ENCODE data around the gene SLC2A9. TPM values are rescaled to one million over a fixed set of nuclear protein-coding genes. Genes with fewer than 3 reads are reported as not detected.

The SLC2A9 gene
- total RNA-seq, 4 donors from 2014 or later, result 8.0 to 18.7 (median 11.5) TPM

- Histone ChIP-seq H3K4me1 (peaks cover 3 to 48% (median 27%) of the 10 kb centered on the region in 3 donors), H3K9me3 (no peaks in the 10 kb centered on the region), H3K27ac (peak overlapping the region; percentile 45 to 78 (median 53)), H3K36me3 (no peaks in the 10 kb centered on the region), H3K4me3 (no peak overlapping the region), H3K27me3 (no peaks in the 10 kb centered on the region)
- DNase-seq, result no peak
- intact Hi-C loops (cut with DNase I), result no loop called here
- TF ChIP-seq, protein P1, sequence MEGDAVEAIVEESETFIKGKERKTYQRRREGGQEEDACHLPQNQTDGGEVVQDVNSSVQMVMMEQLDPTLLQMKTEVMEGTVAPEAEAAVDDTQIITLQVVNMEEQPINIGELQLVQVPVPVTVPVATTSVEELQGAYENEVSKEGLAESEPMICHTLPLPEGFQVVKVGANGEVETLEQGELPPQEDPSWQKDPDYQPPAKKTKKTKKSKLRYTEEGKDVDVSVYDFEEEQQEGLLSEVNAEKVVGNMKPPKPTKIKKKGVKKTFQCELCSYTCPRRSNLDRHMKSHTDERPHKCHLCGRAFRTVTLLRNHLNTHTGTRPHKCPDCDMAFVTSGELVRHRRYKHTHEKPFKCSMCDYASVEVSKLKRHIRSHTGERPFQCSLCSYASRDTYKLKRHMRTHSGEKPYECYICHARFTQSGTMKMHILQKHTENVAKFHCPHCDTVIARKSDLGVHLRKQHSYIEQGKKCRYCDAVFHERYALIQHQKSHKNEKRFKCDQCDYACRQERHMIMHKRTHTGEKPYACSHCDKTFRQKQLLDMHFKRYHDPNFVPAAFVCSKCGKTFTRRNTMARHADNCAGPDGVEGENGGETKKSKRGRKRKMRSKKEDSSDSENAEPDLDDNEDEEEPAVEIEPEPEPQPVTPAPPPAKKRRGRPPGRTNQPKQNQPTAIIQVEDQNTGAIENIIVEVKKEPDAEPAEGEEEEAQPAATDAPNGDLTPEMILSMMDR (IDR thresholded peaks at IDR 0.05), result no peak
- TF ChIP-seq POLR2A (IDR thresholded peaks at IDR 0.05), result no peak
- WGBS, 2 donors, result 63 to 80% methylated on average over 10 of the region's 10 CpGs
Observed at GRCh38 chr4:10031668-10032590, 10.6 kb upstream of the SLC2A9 start.

- TF ChIP-seq POLR2A (IDR thresholded peaks at IDR 0.05), result no peak
- TF ChIP-seq, protein P1 (IDR thresholded peaks at IDR 0.05), result no peak
- peaks cover 3 to 48% (median 27%) of the 10 kb centered on the region in 3 donors for H3K4me1 ChIP-seq
- H3K4me3 ChIP-seq, result no peak overlapping the region
- H3K27ac ChIP-seq, result peak overlapping the region in 1 of 4 donors; percentile 51
- 79 to 80% methylated on average over 6 of the region's 7 CpGs for WGBS, 2 donors
- no peaks in the 10 kb centered on the region for H3K9me3 ChIP-seq
- H3K27me3 ChIP-seq, result no peaks in the 10 kb centered on the region
- no peaks in the 10 kb centered on the region for H3K36me3 ChIP-seq
- DNase-seq, result no peak
- intact Hi-C loops (cut with DNase I), result no loop called here
Observed at GRCh38 chr4:10030972-10031667, 9.8 kb upstream of the SLC2A9 start.

GRCh38 chr4:10029403-10029802, 8.1 kb upstream of the SLC2A9 start:
- 93 to 100% methylated on average over 4 of the region's 4 CpGs for WGBS, 2 donors
- H3K4me3 ChIP-seq, result no peak overlapping the region
- no peak overlapping the region for H3K27ac ChIP-seq
- DNase-seq, result no peak
- intact Hi-C loops (cut with DNase I), result no loop called here
- H3K4me1 ChIP-seq, result peaks cover 3 to 50% (median 27%) of the 10 kb centered on the region in 3 donors
- no peaks in the 10 kb centered on the region for H3K36me3 ChIP-seq
- H3K27me3 ChIP-seq, result no peaks in the 10 kb centered on the region
- no peaks in the 10 kb centered on the region for H3K9me3 ChIP-seq
- TF ChIP-seq POLR2A (IDR thresholded peaks at IDR 0.05), result no peak
- TF ChIP-seq, protein P1 (IDR thresholded peaks at IDR 0.05), result no peak

- Histone ChIP-seq H3K9me3 (no peaks in the 10 kb centered on the region), H3K36me3 (no peaks in the 10 kb centered on the region), H3K27me3 (no peaks in the 10 kb centered on the region), H3K27ac (no peak overlapping the region), H3K4me1 (peaks cover 3 to 50% (median 27%) of the 10 kb centered on the region in 3 donors), H3K4me3 (no peak overlapping the region)
- intact Hi-C loops (cut with DNase I), result no loop called here
- WGBS, 2 donors, result 59 to 67% methylated on average over 1 to 4 of the region's 4 CpGs
- no peak for TF ChIP-seq POLR2A (IDR thresholded peaks at IDR 0.05)
- TF ChIP-seq, protein P1 (IDR thresholded peaks at IDR 0.05), result no peak
- no peak for DNase-seq
Observed at GRCh38 chr4:10028910-10029309, 7.6 kb upstream of the SLC2A9 start.

GRCh38 chr4:10026485-10026884, 5.2 kb upstream of the SLC2A9 start:
- Histone ChIP-seq H3K27ac (no peak overlapping the region), H3K27me3 (no peaks in the 10 kb centered on the region), H3K9me3 (no peaks in the 10 kb centered on the region), H3K4me3 (no peak overlapping the region), H3K4me1 (peaks cover 12 to 50% (median 30%) of the 10 kb centered on the region in 3 donors), H3K36me3 (no peaks in the 10 kb centered on the region)
- WGBS, 2 donors, result 52 to 64% methylated on average over 9 of the region's 9 CpGs
- TF ChIP-seq, protein P1 (IDR thresholded peaks at IDR 0.05), result no peak
- TF ChIP-seq POLR2A (IDR thresholded peaks at IDR 0.05), result no peak
- intact Hi-C loops (cut with DNase I), result no loop called here
- no peak for DNase-seq
